GM18505 (cell line): Measurements from ENCODE around the gene MACROD2.

Experiments
- ATAC-seq: cut with Tn5 transposase; IDR thresholded peaks from one replicate; pipeline ENCODE4 v1.9.1; 2021; ENCODE audit not compliant: unreplicated experiment
- POLR2A ChIP-seq: IDR thresholded peaks from 4 replicates; pipeline ENCODE4 v1.6.1; 2011; ENCODE audit warnings: borderline replicate concordance; ENCODE audit not compliant: insufficient read depth, insufficient read length; ENCODE audit errors: extremely low read depth

Gene MACROD2

DNA sequence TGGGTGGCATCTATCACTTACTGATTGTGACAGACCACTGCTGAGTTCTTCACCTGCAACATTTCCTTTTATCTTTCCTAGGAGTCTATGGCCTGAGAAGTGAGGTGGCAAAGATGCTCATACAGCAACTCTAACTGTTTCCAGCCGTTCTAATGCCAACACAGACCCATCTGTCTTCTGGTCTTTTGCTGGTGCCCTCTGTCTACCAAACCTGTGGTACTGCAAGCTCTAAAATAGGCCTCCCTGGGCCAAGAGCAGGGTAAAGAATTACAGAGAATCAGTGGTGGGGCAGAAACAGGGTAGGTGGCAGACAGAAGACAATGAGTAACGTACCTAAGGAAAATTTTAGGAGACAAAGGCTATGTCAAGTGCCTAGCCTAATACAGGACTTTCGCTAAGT lies 953.1 kb downstream of the MACROD2 start:
- TF ChIP-seq POLR2A: no peak
- no peak for ATAC-seq

DNA sequence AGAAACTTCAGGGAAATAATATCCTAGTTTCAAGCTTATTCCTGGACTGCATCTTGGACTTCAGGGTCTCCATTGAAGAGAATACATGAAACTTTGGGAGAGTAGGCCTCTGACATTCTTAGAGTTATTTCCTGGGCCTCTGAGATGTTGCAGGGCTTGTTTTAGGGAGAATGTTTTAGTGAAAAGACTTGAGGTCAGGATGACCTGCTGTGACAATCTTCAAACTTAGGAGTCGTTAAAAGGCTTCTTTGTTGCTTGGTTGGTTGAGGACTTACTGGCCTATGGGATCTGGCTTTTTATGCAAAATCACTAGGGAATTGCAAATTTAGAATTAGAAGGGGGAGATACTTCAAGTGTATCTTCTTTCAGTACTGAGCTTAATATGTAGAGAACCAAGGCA lies 955.3 kb downstream of the MACROD2 start:
- no peak for ATAC-seq
- TF ChIP-seq POLR2A: no peak

DNA sequence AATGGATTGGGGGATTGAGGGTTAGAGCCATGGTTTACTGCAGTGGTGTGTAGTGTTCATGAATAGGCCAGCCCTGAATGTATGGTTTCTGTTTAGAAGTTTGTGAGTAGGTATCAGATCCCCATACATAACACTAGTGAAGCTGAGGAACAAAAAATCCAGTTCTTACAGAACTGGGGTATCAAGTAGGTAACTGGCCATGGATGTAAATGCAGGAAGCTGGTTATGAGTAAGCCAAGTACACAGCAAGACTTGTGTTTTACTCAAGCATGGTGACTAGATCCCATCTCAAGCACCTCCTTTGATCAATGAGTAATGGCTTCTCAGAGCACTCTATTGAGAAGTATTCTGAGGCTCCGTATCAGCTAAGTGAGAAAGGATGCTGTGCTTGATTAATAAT lies 955.8 kb downstream of the MACROD2 start:
- ATAC-seq: peak; percentile 64

DNA sequence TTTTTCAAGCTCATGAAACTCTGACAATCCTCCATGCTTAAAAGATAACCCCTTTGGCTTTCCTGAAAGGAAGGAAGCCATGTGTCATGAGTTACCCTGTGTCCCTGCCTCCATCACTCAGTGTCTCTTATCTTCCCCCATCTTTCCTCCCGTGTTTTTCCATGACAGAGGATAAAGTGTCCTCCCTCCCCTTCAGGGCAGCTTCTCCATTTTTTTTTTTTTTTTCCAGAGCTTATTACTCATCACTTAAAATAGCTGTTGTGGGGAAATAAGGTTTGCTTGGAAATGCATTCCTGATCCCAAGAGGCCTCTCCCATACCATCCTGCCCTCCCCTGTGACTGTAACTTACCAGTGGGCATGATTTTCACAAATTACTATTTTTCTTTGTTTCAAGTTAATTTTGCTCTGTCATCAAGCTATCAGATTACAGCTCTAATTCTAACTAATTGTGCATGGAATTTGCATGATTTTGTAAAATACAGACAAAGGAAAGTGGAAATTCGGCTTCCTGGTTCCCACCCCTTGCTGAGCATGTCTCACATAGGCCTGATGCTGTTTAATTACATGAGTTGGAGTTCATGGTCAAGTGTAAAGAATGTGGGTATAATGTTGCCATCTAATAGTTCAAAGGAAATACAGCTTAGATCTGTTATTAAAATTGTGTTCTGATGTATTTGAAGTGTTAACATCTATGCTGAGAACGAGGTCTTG lies 956.5 kb downstream of the MACROD2 start:
- no peak for ATAC-seq
- no peak for TF ChIP-seq POLR2A

More for the DNA sequence above, 955.8 kb downstream of the MACROD2 start:
- TF ChIP-seq POLR2A: no peak

DNA sequence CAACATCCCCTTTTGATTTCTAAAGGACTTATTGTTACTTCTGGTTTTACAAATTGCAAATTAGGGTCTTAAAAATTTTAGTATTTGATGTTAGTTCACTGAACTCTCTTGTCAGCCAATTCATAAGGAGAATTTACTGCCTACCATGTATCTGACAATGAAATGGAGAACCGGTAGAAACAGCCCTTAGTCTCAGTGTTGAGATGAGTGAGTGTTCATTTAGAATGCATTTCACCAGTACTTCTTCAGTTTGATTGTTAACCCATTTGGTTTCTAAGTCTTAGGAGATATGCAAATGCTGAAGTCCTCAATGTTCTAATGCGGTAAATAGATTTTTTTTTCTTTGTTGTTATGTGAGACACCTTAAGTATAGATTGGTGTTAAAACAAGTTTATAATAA lies 958.4 kb downstream of the MACROD2 start:
- ATAC-seq: no peak
- TF ChIP-seq POLR2A: no peak

DNA sequence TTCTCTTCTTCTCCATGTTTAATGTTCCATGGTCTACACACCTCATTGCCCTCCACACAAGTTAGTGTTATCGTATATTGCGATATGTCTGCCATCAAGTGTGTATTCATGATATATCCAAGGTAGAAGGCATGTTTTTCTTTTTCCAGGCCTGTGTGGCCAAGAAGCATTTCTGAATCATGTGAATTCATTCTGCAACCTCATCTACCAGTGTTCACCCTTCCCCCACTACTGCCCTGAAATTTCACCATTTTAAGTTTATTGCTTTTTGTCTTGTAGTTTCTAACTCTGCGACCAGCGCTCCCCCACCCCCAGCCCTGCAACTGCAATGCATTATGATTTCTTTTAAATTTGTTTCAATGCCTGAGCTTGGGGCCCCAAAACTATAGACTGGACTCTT lies 960.1 kb downstream of the MACROD2 start:
- no peak for ATAC-seq
- TF ChIP-seq POLR2A: no peak

DNA sequence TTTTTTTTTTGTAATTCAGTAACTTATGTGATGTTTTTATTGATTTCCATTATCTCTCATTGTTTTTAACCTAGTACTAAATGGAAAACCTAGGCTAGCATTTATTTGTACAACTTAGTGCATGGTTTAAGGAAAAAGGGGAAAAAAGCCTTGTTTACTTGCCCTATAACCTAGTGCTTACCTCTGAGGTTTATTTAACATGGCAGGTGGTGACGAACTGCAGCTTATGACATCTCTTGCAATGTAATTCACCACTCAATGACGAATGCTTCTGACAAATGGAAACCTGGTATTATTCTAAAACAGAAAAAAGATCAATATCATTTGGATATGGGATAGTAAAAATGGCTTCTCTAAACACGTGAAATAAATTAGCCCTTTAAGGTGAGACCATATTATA lies 960.7 kb downstream of the MACROD2 start:
- TF ChIP-seq POLR2A: no peak
- no peak for ATAC-seq

DNA sequence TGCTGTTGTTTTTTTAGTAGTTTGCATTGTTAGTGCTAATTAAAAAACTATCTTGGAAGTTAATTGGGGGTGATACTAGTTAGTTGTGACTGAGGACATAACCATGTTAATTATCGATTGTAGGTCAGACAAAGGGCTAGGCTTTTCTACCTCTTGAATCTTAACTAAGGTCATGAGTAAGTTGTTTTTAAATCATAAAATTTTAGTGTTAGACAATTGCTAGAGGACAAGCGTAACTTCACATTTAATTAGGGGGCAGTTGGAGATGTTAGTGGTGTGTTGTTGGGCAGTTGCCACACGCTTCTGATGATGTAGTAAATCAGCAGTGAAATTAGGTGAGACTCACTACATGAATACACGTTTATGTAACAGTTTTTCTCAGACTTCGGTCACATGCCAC lies 961.2 kb downstream of the MACROD2 start:
- ATAC-seq: no peak
- TF ChIP-seq POLR2A: no peak

DNA sequence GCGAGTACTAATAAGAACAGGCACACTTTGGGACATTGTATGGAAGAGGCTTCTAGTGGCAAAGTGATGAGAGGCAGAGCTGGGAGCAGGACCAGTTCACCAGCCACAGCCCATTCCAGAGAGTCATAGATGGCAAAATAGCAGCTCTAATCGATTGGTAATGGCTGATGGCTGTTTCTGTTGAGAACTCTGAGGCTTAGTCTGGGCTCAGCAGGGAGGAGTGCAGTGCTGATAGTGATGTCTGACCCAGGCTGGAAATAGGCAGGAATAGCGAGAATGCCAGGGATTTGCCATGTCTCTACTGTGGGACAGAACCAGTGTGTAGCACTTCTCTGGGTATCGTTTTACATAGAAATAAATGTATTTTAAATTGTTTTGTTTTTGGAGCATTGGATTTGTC lies 962.1 kb downstream of the MACROD2 start:
- no peak for TF ChIP-seq POLR2A
- no peak for ATAC-seq

DNA sequence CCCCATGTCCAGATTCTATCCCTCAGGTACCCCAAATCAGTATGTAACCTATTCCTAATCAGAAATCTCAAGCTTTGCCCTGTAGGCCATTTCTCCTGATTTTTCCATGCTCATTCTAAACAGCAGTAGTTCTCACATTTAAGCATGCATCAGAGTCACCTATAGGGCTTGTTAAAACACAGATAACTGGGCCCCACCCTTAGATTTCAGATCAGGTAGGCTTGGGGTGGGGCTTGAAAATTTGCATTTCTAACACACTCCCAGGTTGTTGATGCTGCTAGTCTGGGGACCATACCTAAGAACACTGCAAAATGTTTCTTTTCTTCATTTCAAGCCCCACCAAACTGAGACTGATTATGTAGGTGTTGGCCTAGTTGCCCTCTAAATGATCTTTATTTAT lies 963.3 kb downstream of the MACROD2 start:
- no peak for ATAC-seq
- no peak for TF ChIP-seq POLR2A

DNA sequence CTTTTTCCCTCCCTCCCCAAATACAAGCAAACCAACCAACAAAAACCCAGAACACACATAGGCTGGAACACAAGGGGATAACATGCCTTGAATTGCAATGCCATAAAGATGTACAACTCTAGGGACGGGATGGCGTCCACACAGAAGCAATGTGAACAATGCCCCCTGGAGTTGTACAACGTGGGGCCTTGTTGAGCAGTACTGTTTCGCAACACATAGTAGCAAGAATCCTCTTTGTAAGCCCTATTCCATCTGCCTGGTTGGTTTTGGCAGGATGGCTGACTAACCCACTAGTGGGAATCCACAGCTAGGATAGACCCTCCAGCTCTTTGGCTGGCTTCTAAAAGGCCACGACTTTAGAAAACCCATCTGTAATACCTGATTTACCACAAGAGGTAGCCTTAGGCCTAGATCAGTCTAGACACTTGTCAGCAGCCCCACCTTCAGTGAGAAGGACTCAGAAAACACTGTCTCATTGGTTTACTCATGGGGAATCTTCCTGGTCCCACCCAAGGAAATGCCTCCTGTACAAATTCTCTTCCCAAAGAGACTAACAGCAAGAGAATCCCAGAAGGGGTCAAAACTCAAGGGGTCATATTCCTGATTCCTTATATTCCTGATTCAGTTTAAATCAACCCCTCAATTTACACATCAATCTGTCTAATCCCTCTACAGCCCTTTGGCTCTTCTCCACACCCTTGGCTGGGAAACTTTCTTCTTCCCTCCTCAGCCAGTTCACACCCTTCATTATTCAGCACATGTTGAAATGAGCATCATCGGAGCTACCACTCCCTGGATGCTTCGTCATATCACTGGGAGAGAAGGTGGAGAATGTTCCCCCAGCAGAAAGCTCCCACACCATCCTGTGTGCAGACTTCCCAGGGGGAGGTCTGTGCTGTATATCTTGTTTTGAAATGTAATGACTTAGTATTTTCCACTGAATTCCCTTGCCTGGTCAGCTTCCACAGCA lies 964.5 kb downstream of the MACROD2 start:
- no peak for TF ChIP-seq POLR2A
- ATAC-seq: no peak

DNA sequence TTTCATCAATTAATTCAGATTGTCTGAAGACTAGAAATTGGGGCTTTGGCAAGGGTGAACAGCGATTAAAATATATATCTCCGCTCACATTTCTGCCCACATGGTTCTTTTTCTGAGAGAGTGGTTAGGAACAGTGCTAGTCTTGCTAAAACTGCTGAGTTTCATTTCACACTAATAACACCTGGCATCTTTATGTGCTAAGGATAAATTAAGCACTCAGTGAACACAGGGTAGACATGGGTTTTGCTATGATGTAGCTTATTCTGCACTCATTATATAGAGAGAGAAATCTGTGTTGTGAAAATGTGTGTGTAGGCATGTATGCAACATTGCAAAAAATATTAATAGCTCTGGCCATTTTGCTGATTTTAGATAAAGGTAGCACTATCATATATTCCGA lies 965.5 kb downstream of the MACROD2 start:
- no peak for TF ChIP-seq POLR2A
- ATAC-seq: no peak

DNA sequence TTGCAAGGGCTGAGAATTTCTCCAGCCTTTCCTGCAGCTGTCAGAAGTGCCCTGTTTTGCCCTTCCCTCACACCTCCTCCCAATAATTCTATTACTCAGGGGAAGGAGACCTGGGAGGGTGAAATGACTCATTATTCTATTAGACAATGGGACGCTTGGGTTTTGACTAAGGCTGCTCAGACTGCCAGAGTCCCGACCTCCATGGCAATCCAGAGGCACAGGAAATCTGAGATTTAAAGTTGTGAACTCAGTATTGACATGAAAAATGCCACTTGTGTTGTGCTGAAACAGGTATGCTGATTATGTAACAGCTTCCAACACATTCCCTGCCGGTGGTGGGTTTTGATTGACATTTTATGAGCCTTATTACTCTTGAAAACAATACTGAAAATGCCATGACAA lies 967.9 kb downstream of the MACROD2 start:
- TF ChIP-seq POLR2A: no peak
- ATAC-seq: no peak

DNA sequence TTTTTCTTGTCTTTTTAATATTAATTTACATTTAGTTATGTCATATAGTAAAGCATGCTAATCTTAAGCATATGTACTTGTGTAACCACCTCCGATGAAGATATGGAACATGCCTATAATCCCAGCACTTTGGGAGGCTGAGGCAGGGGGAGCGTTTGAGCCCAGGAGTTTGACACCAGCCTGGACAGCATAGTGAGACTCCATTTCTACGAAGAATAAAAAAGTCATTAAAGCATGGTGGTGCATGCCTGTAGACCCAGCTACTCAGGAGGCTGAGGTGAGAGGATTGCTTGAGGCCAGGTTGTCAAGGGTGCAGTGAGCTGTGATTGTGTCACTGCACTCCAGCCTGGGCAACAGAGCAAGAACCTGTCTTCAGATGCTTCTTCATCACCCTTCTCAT lies 970.9 kb downstream of the MACROD2 start:
- TF ChIP-seq POLR2A: no peak
- no peak for ATAC-seq
